ENCODE results near the gene GORASP1. TPM values are rescaled to one million over a fixed set of nuclear protein-coding genes. Genes with fewer than 3 reads are reported as not detected.

Gene GORASP1
- total RNA-seq, 1 experiment from 2014 or later, result 39.4 TPM

DNA sequence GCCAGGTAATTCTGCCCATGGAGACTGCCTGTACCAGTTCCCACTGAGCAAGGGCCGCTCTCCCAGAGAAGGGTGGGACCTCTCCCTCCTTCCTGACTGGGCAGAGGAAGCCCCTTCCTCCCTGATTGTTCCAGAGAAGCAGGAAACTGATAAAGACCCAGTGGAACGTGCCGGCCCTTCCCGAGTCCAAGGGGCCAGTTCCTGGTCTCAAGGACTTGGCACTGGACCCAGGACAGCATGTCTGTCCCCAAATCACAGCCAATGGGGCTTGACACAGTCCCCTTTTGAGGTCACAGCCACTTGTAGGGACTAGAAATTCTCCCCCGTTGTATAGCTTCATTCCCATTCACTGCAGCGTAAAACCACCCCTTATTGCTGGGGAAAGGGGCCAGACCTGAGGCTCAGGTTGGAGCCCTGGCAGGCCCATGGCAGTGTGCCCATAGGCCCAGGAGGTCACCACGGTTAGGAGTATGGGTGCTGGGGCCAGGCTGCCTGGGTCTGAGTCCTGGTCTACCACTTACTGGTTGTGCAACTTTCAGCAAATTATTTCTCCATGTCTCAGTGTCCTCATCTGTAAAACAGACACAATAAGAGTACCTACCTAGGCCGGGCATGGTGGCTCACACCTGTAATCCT, 27.9 kb upstream of the GORASP1 start:
- Histone ChIP-seq H3K4me3 (ENCODE audit: low read depth in 2 of 2, low read length in 2 of 2) (no peak overlapping the region), H3K27ac (ENCODE audit: low read length) (no peak overlapping the region), H3K9me3 (ENCODE audit: control insufficient read depth, insufficient read depth, low read depth, low read length) (no peaks in the 10 kb centered on the region), H3K27me3 (ENCODE audit: control insufficient read depth, insufficient read depth, low read length) (no peaks in the 10 kb centered on the region), H3K36me3 (ENCODE audit: control insufficient read depth, insufficient read depth, low read length) (no peaks in the 10 kb centered on the region), H3K4me1 (ENCODE audit: control insufficient read depth, insufficient read depth, low read length) (no peaks in the 10 kb centered on the region)
- in situ Hi-C loops (cut with HindIII; ENCODE audit: low pct_unique_long_range_greater_than_20kb, low sequenced_read_pairs), result no loop called here
- CTCF ChIA-PET, result no interaction called here
- BruUV-seq (replicated peaks), result no TSS peak
- POLR2A ChIA-PET, result no interaction called here
- no peak for ATAC-seq
- no peak for DNase-seq (ENCODE audit: low read depth, low spot score)
- intact Hi-C loops (cut with micrococcal nuclease; ENCODE audit: unreplicated experiment), result no loop called here
- TF ChIP-seq REST (IDR thresholded peaks at IDR 0.05; ENCODE audit: insufficient read depth in 1 of 2, low read depth in 2 of 2, low read length in 1 of 2) (no peak), POLR2AphosphoS5 (IDR thresholded peaks at IDR 0.05; ENCODE audit: low read depth, low read length) (no peak), SIN3A (IDR thresholded peaks at IDR 0.05; ENCODE audit: borderline replicate concordance, insufficient read depth, low read depth, low read length) (no peak)
- TF ChIP-seq, protein P1, sequence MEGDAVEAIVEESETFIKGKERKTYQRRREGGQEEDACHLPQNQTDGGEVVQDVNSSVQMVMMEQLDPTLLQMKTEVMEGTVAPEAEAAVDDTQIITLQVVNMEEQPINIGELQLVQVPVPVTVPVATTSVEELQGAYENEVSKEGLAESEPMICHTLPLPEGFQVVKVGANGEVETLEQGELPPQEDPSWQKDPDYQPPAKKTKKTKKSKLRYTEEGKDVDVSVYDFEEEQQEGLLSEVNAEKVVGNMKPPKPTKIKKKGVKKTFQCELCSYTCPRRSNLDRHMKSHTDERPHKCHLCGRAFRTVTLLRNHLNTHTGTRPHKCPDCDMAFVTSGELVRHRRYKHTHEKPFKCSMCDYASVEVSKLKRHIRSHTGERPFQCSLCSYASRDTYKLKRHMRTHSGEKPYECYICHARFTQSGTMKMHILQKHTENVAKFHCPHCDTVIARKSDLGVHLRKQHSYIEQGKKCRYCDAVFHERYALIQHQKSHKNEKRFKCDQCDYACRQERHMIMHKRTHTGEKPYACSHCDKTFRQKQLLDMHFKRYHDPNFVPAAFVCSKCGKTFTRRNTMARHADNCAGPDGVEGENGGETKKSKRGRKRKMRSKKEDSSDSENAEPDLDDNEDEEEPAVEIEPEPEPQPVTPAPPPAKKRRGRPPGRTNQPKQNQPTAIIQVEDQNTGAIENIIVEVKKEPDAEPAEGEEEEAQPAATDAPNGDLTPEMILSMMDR (IDR thresholded peaks at IDR 0.05), result no peak

DNA sequence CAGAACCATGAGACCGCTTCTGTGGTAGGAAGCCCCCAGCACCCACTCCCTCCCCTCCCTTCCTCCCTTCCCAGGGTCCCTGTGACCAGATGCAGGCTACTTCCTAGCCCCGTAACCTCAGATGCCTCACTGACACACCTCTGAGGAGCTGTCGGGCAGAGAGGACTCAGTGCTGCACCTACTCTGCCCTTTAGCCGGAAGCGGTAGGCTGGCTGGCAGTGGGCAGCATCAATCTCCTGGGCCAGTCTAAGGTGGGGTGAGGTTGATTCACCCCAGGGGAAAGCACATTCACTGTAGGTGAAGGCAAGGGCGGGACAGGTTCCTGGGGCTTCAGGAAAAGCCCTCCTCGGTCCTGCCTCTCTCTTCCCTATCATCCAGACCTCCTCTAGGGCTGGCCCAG, 26.9 kb upstream of the GORASP1 start:
- H3K4me1 ChIP-seq (ENCODE audit: control insufficient read depth, insufficient read depth, low read length), result no peaks in the 10 kb centered on the region
- H3K9me3 ChIP-seq (ENCODE audit: control insufficient read depth, insufficient read depth, low read depth, low read length), result no peaks in the 10 kb centered on the region
- no peak for DNase-seq (ENCODE audit: low read depth, low spot score)
- CTCF ChIA-PET, result no interaction called here
- POLR2A ChIA-PET, result no interaction called here
- no peak overlapping the region for H3K4me3 ChIP-seq (ENCODE audit: low read depth in 2 of 2, low read length in 2 of 2)
- intact Hi-C loops (cut with micrococcal nuclease; ENCODE audit: unreplicated experiment), result no loop called here
- in situ Hi-C loops (cut with HindIII; ENCODE audit: low pct_unique_long_range_greater_than_20kb, low sequenced_read_pairs), result no loop called here
- TF ChIP-seq, protein P1 (IDR thresholded peaks at IDR 0.05), result no peak
- TF ChIP-seq TCF7L2 (IDR thresholded peaks at IDR 0.05; ENCODE audit: low read depth, low read length) (no peak), REST (IDR thresholded peaks at IDR 0.05; ENCODE audit: insufficient read depth in 1 of 2, low read depth in 2 of 2, low read length in 1 of 2) (no peak), POLR2AphosphoS5 (IDR thresholded peaks at IDR 0.05; ENCODE audit: low read depth, low read length) (no peak), SIN3A (IDR thresholded peaks at IDR 0.05; ENCODE audit: borderline replicate concordance, insufficient read depth, low read depth, low read length) (no peak)
- H3K27ac ChIP-seq (ENCODE audit: low read length), result no peak overlapping the region
- no TSS peak for BruUV-seq (replicated peaks)
- H3K27me3 ChIP-seq (ENCODE audit: control insufficient read depth, insufficient read depth, low read length), result no peaks in the 10 kb centered on the region
- no peak for ATAC-seq
- H3K36me3 ChIP-seq (ENCODE audit: control insufficient read depth, insufficient read depth, low read length), result no peaks in the 10 kb centered on the region
